ENCODE measurements around the gene PIEZO1. TPM values are rescaled to one million over a fixed set of nuclear protein-coding genes. Genes with fewer than 3 reads are reported as not detected.
A peak's percentile ranks its signal among the peaks of the same experiment; 100 is the strongest.

PIEZO1 gene
- total RNA-seq, 6 donors from 2014 or later, result 107 to 535 (median 239) TPM

DNA sequence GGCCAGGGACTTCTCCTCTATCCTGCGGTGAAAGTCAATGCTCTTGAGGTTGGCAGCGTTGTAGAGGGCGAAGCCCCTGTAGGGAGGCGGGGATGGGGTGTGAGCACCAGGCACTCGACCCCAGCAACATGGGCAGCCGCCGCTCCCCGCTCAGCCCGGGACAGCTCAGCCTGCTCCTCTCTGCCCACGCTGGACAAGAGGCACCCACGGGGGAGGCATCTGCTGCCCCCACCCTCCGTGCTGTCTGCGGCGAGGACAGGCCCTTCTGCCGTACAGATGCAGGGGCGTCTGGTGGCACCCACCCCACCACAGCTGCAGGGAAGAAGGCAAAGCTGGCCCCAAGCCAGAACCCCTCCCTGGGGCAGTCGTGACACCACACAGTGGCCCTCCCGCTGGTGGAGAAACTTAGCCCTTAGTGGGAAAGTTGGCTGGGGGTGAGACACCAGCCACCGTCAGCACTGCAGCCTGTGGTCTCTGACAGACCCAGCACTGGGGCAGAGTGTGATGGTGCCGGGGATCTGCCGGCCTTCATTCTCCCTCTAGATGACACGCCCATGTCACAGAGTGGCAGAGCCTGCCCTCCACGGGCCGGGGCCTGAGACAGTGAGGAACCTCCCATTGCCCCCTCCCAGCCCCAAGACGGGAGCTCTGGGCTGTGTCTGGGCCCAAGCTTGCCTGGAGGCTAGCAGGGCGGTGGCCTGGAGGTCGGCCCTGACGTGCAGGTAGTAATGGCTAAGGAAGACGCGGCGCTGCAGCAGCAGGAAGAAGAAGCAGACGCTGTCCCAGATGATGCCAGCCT is 59.2 kb downstream of the PIEZO1 start:
- no peaks in the 10 kb centered on the region for H3K4me1 ChIP-seq
- WGBS, 2 donors, result 91 to 93% methylated on average over 19 to 29 of the region's 32 CpGs
- no peaks in the 10 kb centered on the region for H3K9me3 ChIP-seq
- H3K36me3 ChIP-seq, result peaks cover 7 to 87% (median 79%) of the 10 kb centered on the region in 4 donors
- DNase-seq, result peak in 1 of 2 donors; percentile 73
- TF ChIP-seq EP300 (IDR thresholded peaks at IDR 0.05), result no peak
- no peak for TF ChIP-seq POLR2A (IDR thresholded peaks at IDR 0.05)
- TF ChIP-seq, protein P1, sequence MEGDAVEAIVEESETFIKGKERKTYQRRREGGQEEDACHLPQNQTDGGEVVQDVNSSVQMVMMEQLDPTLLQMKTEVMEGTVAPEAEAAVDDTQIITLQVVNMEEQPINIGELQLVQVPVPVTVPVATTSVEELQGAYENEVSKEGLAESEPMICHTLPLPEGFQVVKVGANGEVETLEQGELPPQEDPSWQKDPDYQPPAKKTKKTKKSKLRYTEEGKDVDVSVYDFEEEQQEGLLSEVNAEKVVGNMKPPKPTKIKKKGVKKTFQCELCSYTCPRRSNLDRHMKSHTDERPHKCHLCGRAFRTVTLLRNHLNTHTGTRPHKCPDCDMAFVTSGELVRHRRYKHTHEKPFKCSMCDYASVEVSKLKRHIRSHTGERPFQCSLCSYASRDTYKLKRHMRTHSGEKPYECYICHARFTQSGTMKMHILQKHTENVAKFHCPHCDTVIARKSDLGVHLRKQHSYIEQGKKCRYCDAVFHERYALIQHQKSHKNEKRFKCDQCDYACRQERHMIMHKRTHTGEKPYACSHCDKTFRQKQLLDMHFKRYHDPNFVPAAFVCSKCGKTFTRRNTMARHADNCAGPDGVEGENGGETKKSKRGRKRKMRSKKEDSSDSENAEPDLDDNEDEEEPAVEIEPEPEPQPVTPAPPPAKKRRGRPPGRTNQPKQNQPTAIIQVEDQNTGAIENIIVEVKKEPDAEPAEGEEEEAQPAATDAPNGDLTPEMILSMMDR (IDR thresholded peaks at IDR 0.05), result no peak
- TF ChIP-seq POLR2AphosphoS5 (IDR thresholded peaks at IDR 0.05), result no peak
- H3K4me3 ChIP-seq, result no peak overlapping the region
- ATAC-seq (ENCODE audit: low FRiP score in 2 of 2), result no peak
- H3K27me3 ChIP-seq, result no peaks in the 10 kb centered on the region
- no peak overlapping the region for H3K27ac ChIP-seq

DNA sequence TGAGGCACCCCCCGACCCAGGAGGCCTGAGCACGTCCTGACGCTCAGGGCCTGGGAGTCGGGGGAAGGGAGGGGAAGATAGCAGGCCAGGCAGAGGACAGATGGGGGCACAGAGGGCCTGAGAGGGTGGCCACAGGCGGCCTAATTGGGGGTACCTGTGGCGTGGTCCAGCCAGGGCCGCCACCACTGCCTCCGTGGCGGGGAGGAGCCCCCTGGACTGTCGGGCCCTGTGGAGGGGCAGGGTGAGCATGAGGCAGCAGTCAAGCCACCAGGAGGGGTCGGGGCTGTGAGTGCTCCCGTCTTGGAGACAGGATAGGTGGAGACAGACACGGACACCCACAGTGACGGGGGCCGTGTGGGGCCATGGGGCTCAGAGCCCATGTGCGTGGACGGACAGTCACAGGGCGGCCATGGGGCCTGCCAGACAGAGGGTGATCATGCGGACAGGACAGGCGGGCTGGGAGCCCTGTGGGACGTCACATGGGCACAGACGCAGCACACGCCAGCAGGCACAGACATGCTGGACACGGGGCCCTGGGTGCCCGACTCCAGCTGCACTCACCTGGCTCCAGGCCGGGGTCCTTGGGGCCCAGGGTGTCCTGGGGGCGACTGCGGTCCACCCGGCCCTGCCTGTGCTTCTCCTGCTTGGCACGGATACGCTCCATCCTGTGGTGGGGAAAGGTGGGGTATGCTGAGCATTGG is 60.0 kb downstream of the PIEZO1 start:
- Histone ChIP-seq H3K9me3 (no peaks in the 10 kb centered on the region), H3K36me3 (peaks cover 5 to 87% (median 82%) of the 10 kb centered on the region in 4 donors), H3K4me3 (no peak overlapping the region), H3K27ac (no peak overlapping the region), H3K4me1 (no peaks in the 10 kb centered on the region), H3K27me3 (no peaks in the 10 kb centered on the region)
- DNase-seq (peak in 1 of 2 donors; percentile 71), ATAC-seq (ENCODE audit: low FRiP score in 2 of 2) (no peak)
- TF ChIP-seq POLR2AphosphoS5 (IDR thresholded peaks at IDR 0.05) (no peak), POLR2A (IDR thresholded peaks at IDR 0.05) (no peak)
- 90 to 92% methylated on average over 22 to 31 of the region's 31 CpGs for WGBS, 2 donors

DNA sequence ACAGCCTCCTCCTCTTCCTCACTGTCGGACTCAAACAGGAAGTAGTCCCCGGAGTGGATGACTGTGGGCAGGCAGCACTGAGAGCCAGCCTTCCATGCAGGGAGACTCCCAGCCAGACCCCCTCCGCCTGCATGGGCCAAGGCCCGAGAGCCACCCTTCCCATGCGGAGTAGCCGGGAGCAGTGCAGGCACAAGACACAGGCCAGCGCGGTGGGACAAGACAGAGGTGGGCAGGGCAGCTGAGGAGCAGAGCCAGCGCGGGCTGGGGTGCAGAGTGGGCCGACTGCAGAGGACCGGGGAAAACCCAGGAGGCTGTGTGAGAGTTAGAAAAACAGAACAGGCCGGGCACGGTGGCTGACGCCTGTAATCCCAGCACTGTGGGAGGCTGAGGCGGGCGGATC is 61.1 kb downstream of the PIEZO1 start:
- Histone ChIP-seq H3K27ac (no peak overlapping the region), H3K4me1 (no peaks in the 10 kb centered on the region), H3K9me3 (no peaks in the 10 kb centered on the region), H3K36me3 (peaks cover 5 to 93% (median 91%) of the 10 kb centered on the region in 4 donors), H3K4me3 (no peak overlapping the region), H3K27me3 (no peaks in the 10 kb centered on the region)
- WGBS, 2 donors, result 91 to 96% methylated on average over 15 to 17 of the region's 17 CpGs
- ATAC-seq (ENCODE audit: low FRiP score in 2 of 2) (no peak), DNase-seq (peak in 1 of 2 donors; percentile 66)
- TF ChIP-seq, protein P1 (IDR thresholded peaks at IDR 0.05), result no peak
- TF ChIP-seq POLR2AphosphoS5 (IDR thresholded peaks at IDR 0.05) (no peak), EP300 (IDR thresholded peaks at IDR 0.05) (no peak), POLR2A (IDR thresholded peaks at IDR 0.05) (no peak)

DNA sequence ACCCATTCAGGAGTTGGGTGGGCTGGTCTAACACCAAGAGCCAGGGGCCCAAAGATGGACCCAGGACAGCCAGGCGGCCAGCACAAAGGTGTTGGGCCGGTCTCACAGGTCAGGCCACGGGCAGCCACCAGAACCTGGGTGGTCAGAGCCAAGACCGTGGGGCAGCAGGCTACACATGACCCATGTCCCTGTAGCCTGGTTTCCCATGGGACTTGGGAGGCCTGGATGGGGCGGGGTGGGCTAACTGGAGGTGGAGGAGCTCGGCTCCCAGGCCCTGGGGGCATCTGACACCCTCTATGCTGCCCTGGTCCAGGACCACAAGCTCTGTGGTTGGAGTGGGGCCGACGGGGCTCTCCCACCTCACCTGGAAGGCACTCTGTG is 61.5 kb downstream of the PIEZO1 start:
- TF ChIP-seq, protein P1 (IDR thresholded peaks at IDR 0.05), result no peak
- TF ChIP-seq POLR2A (IDR thresholded peaks at IDR 0.05) (no peak), POLR2AphosphoS5 (IDR thresholded peaks at IDR 0.05) (no peak), EP300 (IDR thresholded peaks at IDR 0.05) (no peak)
- peak in 1 of 2 donors; percentile 54 for DNase-seq
- WGBS, 2 donors, result 96 to 100% methylated on average over 3 to 7 of the region's 8 CpGs
- no peaks in the 10 kb centered on the region for H3K27me3 ChIP-seq
- H3K4me3 ChIP-seq, result no peak overlapping the region
- H3K36me3 ChIP-seq, result peaks cover 9 to 98% (median 96%) of the 10 kb centered on the region in 4 donors
- H3K27ac ChIP-seq, result no peak overlapping the region
- no peaks in the 10 kb centered on the region for H3K4me1 ChIP-seq
- no peaks in the 10 kb centered on the region for H3K9me3 ChIP-seq
- ATAC-seq (ENCODE audit: low FRiP score in 2 of 2), result no peak

DNA sequence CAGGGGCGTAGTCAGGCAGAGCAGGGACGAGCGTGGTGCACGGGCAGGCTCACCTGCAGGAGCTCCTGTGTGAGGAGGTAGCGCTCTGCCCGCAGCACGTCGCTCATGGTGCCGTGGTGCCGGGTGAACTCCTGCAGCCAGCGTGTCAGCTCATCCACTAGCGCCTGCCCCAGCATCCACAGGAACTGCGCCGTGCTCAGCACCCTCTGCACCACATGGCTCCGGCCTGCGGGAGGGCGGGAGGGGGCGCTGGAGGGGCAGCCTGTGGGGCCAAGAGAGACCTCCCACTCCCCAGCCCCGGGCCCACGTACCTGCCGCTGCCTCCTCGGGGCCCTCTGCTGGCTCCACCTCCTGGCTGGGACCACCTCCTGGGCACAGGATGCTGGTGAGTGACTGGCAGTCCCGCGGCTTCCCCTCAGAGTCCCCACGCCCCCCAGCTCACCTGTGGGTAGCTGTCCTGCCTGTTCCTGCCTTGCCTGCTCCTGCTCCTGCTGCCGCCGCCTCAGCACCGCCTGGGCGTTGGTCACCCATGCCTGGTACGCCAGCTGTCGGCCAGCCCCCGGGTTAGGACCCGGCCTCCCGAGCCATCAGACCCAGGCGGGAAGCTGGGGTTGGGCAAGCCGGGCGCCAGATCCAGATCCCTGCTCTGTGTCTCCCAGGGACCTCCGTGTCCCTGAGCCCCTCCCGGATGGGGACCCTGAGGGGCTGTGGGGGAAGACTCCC is 62.1 kb downstream of the PIEZO1 start:
- ATAC-seq (ENCODE audit: low FRiP score in 2 of 2) (no peak), DNase-seq (peak in 1 of 2 donors; percentile 78)
- Histone ChIP-seq H3K4me1 (no peaks in the 10 kb centered on the region), H3K27ac (no peak overlapping the region), H3K27me3 (no peaks in the 10 kb centered on the region), H3K9me3 (no peaks in the 10 kb centered on the region), H3K36me3 (peaks cover 9 to 100% (median 99%) of the 10 kb centered on the region in 4 donors), H3K4me3 (no peak overlapping the region)
- 91 to 94% methylated on average over 7 to 33 of the region's 39 CpGs for WGBS, 2 donors
- TF ChIP-seq POLR2A (IDR thresholded peaks at IDR 0.05), result no peak
- no peak for TF ChIP-seq EP300 (IDR thresholded peaks at IDR 0.05)
- TF ChIP-seq POLR2AphosphoS5 (IDR thresholded peaks at IDR 0.05), result no peak
- TF ChIP-seq, protein P1 (IDR thresholded peaks at IDR 0.05), result no peak
